UCSD-AML1 (cell line): ENCODE measurements around the gene TBXAS1.
A peak's percentile ranks its signal among the peaks of the same experiment; 100 is the strongest.

Experiments
- DNase-seq: peaks from one replicate; lab custom pipeline; 2025; ENCODE audit not compliant: unreplicated experiment; lab: John Stamatoyannopoulos, UW

Gene TBXAS1

GRCh38 chr7:139829025-139829774 is at the start of gene TBXAS1:
TBXAS1 (plus strand) TSS chr7:139829264; CDS start chr7:139829391, 127 bp downstream.
- peak; percentile 45 for DNase-seq

GRCh38 chr7:139782932-139783331 is 46.1 kb upstream of the TBXAS1 start:
- DNase-seq = no peak

GRCh38 chr7:139783647-139784385 is 45.2 kb upstream of the TBXAS1 start:
- no peak for DNase-seq

- no peak for DNase-seq
These were observed 44.4 kb upstream of the TBXAS1 start for GRCh38 chr7:139784648-139785047.

- DNase-seq = no peak
These were observed 37.7 kb upstream of the TBXAS1 start for GRCh38 chr7:139791316-139791715.

- DNase-seq = no peak
These were observed 31.5 kb upstream of the TBXAS1 start for GRCh38 chr7:139797607-139798006.

GRCh38 chr7:139798221-139798620 is 30.8 kb upstream of the TBXAS1 start:
- DNase-seq = no peak

GRCh38 chr7:139798892-139799291 is 30.2 kb upstream of the TBXAS1 start:
- DNase-seq = no peak

GRCh38 chr7:139799586-139799985 is 29.5 kb upstream of the TBXAS1 start:
- peak; percentile 18 for DNase-seq

GRCh38 chr7:139804571-139804970 is 24.5 kb upstream of the TBXAS1 start:
- no peak for DNase-seq

GRCh38 chr7:139807009-139807408 is 22.1 kb upstream of the TBXAS1 start:
- no peak for DNase-seq

- DNase-seq = no peak
These were observed 20.6 kb upstream of the TBXAS1 start for GRCh38 chr7:139808427-139808826.

GRCh38 chr7:139808846-139809442 is 20.1 kb upstream of the TBXAS1 start:
- no peak for DNase-seq

GRCh38 chr7:139811066-139811465 is 18.0 kb upstream of the TBXAS1 start:
- DNase-seq = no peak

GRCh38 chr7:139813151-139813550 is 15.9 kb upstream of the TBXAS1 start:
- no peak for DNase-seq

- no peak for DNase-seq
These were observed 15.4 kb upstream of the TBXAS1 start for GRCh38 chr7:139813689-139814088.

GRCh38 chr7:139817249-139817648 is 11.8 kb upstream of the TBXAS1 start:
- DNase-seq = no peak

- no peak for DNase-seq
These were observed 9.0 kb upstream of the TBXAS1 start for GRCh38 chr7:139820089-139820488.

GRCh38 chr7:139821349-139822105 is 7.5 kb upstream of the TBXAS1 start:
- DNase-seq = no peak

GRCh38 chr7:139822855-139823254 is 6.2 kb upstream of the TBXAS1 start:
- DNase-seq = no peak

- no peak for DNase-seq
These were observed 5.0 kb upstream of the TBXAS1 start for GRCh38 chr7:139823959-139824521.
